Activated B cell treated with CpG ODN at 0.5 μM for 24 hours (primary cell): ENCODE measurements around the gene MT2A. TPM values are rescaled to one million over a fixed set of nuclear protein-coding genes. Genes with fewer than 3 reads are reported as not detected.

Experiments
- ATAC-seq: fragments of 200-7000 bp; cut with Tn5 transposase; one replicate; pipeline ENCODE4 v1.10.0; 2021; ENCODE audit warnings: low read depth, mild to moderate bottlenecking, moderate library complexity
- CTCF ChIA-PET: fragments of 350-600 bp; sonication (Branson Sonifier 250); formaldehyde crosslinking; loops from one replicate; lab custom pipeline; 2021; ENCODE audit warnings: antibody characterized with exemption; lab: Charles Lee
- POLR2A ChIA-PET: fragments of 350-600 bp; sonication (Branson Sonifier 250); formaldehyde crosslinking; loops from one replicate; lab custom pipeline; 2021; ENCODE audit warnings: antibody characterized with exemption; lab: Charles Lee
- DNase-seq: peaks from one replicate; pipeline ENCODE4 v3.0.0; 2022
- H3K27ac Mint-ChIP-seq: one replicate; pipeline ENCODE4 v1.8.0; 2020; ENCODE audit warnings: mixed read lengths
- H3K27me3 Mint-ChIP-seq: one replicate; pipeline ENCODE4 v1.8.0; 2021; ENCODE audit warnings: mixed read lengths
- H3K36me3 Mint-ChIP-seq: one replicate; pipeline ENCODE4 v1.8.0; 2021; ENCODE audit warnings: low read depth, mixed read lengths
- H3K4me1 Mint-ChIP-seq: one replicate; pipeline ENCODE4 v1.8.0; 2021; ENCODE audit warnings: mixed read lengths
- H3K4me3 Mint-ChIP-seq: one replicate; pipeline ENCODE4 v1.8.0; 2020; ENCODE audit warnings: mild to moderate bottlenecking, mixed read lengths
- H3K9me3 Mint-ChIP-seq: one replicate; pipeline ENCODE4 v1.8.0; 2020; ENCODE audit warnings: mixed read lengths
- CTCF ChIP-seq: fragments of 200-600 bp; IDR thresholded peaks from one replicate; pipeline ENCODE4 v1.8.0; 2022; ENCODE audit warnings: antibody characterized with exemption, mild to moderate bottlenecking
- intact Hi-C: fragments of 100-400 bp; cut with micrococcal nuclease; formaldehyde crosslinking; loops from one replicate; pipeline ENCODE4 v1.15.1; 2024
- total RNA-seq: library from RNA; stranded (reverse); gene quantifications from 2 replicates; pipeline ENCODE4 v1.2.3, GENCODE V29; 2022

MT2A gene
- total RNA-seq, 1 donor from 2014 or later, result 77.4 TPM

GRCh38 chr16:56651586-56651985 lies 43.2 kb downstream of the MT2A start, which contains the start of gene MT1B:
Gene MT1B, plus strand, starts transcription at chr16:56651886. Its CDS starts 68 bp downstream, at chr16:56651954.
- no peak within 1 kb of the TSS for H3K4me3 Mint-ChIP-seq
- POLR2A ChIA-PET, result no interaction called here
- H3K36me3 Mint-ChIP-seq, result no peaks in the 10 kb centered on the region
- CTCF ChIA-PET, result no interaction called here
- H3K9me3 Mint-ChIP-seq, result no peaks in the 10 kb centered on the region
- intact Hi-C loops, result no loop called here
- peaks cover 15% of the 10 kb centered on the region for H3K4me1 Mint-ChIP-seq
- H3K27me3 Mint-ChIP-seq, result peaks cover 20% of the 10 kb centered on the region
- no peak for TF ChIP-seq CTCF
- H3K27ac Mint-ChIP-seq, result no peak within 1 kb of the TSS
- ATAC-seq, result no peak
- no peak for DNase-seq

- TF ChIP-seq CTCF, result no peak
- ChIA-PET POLR2A (interaction anchor here (0.6 to 0.7 kb wide), 2 partner anchors 39 to 43 kb away, joined by 3 to 7 read pairs; no protein-coding TSS in a partner anchor), CTCF (no interaction called here)
- Mint-ChIP-seq H3K9me3 (no peaks in the 10 kb centered on the region), H3K27me3 (peaks cover 13% of the 10 kb centered on the region), H3K27ac (no peak overlapping the region), H3K36me3 (no peaks in the 10 kb centered on the region), H3K4me1 (peaks cover 19% of the 10 kb centered on the region), H3K4me3 (no peak overlapping the region)
- DNase-seq (no peak), ATAC-seq (no peak)
- intact Hi-C loops, result no loop called here
Measured at GRCh38 chr16:56652600-56652999, 44.2 kb downstream of the MT2A start.

GRCh38 chr16:56653218-56653617 lies 44.8 kb downstream of the MT2A start:
- CTCF ChIA-PET, result no interaction called here
- no peak for ATAC-seq
- intact Hi-C loops, result no loop called here

DNA sequence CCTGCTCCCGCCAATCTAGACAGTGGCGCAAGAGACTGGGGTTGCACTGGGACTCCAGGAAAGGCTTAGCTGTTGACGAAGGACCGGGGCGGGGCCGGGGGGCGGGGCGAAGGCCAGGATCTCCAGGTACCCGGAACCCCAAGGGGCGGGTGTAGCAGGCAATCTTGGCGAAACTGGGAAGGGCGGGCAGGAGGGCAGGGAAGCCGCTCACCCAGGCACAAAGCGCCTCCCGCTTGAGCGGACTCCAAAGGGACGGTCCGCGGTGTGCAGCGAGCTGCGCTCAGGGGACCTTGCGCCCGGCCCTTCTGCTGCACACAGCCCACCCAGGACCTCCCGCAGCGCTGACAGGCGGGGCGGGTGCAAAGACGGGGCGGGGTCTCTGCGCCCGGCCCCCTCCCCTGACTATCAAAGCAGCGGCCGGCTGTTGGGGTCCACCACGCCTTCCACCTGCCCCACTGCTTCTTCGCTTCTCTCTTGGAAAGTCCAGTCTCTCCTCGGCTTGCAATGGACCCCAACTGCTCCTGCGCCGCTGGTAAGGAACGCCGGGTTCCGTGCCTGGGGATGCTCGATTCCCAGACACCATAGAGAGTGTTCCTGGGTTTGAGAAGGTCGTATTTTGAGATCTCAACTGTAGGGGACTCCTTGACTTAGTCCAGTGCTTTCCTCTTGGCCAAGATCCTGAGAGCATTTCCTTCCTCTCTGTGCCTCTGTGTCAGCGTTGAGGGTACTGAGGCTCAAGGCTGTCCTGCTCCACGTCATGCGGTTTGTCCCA lies 49.4 kb downstream of the MT2A start, which contains the start of gene MT1F:
Gene MT1F, plus strand, starts transcription at position 405 of the 772 bp plus-strand sequence. Its CDS starts 100 bp downstream, at position 505.
- Mint-ChIP-seq H3K4me3 (peak within 1 kb of the TSS; percentile 92), H3K27ac (peak within 1 kb of the TSS; percentile 88), H3K4me1 (peaks cover 39% of the 10 kb centered on the region), H3K9me3 (no peaks in the 10 kb centered on the region), H3K27me3 (peaks cover 16% of the 10 kb centered on the region), H3K36me3 (peaks cover 3% of the 10 kb centered on the region)
- ChIA-PET POLR2A (interaction anchor here (0.6 to 1.2 kb wide), 12 partner anchors 9 to 865 kb away, joined by 3 to 11 read pairs (median 4); partner anchors contain the start of genes MT1X and MT2A), CTCF (interaction anchor here (0.7 kb wide), 1 partner anchor 49 kb away, joined by 3 read pairs; the partner anchor contains the start of gene MT2A)
- peak; percentile 84 for ATAC-seq
- peak; percentile 71 for DNase-seq
- TF ChIP-seq CTCF, result no peak
- intact Hi-C loops, result loop anchor here (1.0 to 2.0 kb wide), 3 partner anchors 15 to 49 kb away; partner anchors contain the start of genes MT1X and MT2A

More at GRCh38 chr16:56653218-56653617, 44.8 kb downstream of the MT2A start:
- no peak for TF ChIP-seq CTCF
- Mint-ChIP-seq H3K4me3 (peak overlapping the region; percentile 13), H3K4me1 (peaks cover 23% of the 10 kb centered on the region), H3K36me3 (peaks cover 3% of the 10 kb centered on the region), H3K9me3 (no peaks in the 10 kb centered on the region), H3K27ac (peak overlapping the region; percentile 65), H3K27me3 (peaks cover 12% of the 10 kb centered on the region)
- POLR2A ChIA-PET, result interaction anchor here (0.7 kb wide), 1 partner anchor 44 kb away, joined by 3 read pairs; no protein-coding TSS in a partner anchor
- DNase-seq, result no peak
